B cell (primary cell): ENCODE measurements around the gene CACNA2D3. TPM values are rescaled to one million over a fixed set of nuclear protein-coding genes. Genes with fewer than 3 reads are reported as not detected.

Source experiments
- ATAC-seq: fragments of 200-7000 bp; cut with Tn5 transposase; one replicate; pipeline ENCODE4 v1.10.0; 2021; ENCODE audit warnings: low read depth, mild to moderate bottlenecking, moderate number of reproducible peaks, moderate library complexity
- CTCF ChIA-PET: fragments of 350-600 bp; sonication (Branson Sonifier 250); formaldehyde crosslinking; loops from one replicate; lab custom pipeline; 2021; ENCODE audit warnings: antibody characterized with exemption, inconsistent platforms; lab: Charles Lee
- POLR2A ChIA-PET: fragments of 350-600 bp; sonication (Branson Sonifier 250); formaldehyde crosslinking; loops from one replicate; lab custom pipeline; 2021; ENCODE audit warnings: antibody characterized with exemption; lab: Charles Lee
- DNase-seq: peaks from one replicate; pipeline ENCODE4 v3.0.0; 2013
- H2AFZ ChIP-seq: 2 replicates; pipeline ENCODE4 v1.6.1; 2012; ENCODE audit warnings: mild to moderate bottlenecking, low read depth, low read length; ENCODE audit not compliant: insufficient read depth, poor library complexity, severe bottlenecking
- H3K27ac ChIP-seq, 2 donors: 1 replicate in 1 of 2; 2 replicates in 1 of 2; pipeline ENCODE4 v1.5.1; 2012 to 2013; ENCODE audit warnings: low read length in 2 of 2, mild to moderate bottlenecking in 2 of 2, moderate library complexity in 1 of 2
- H3K27me3 ChIP-seq, 4 experiments: fragments of 200-600 bp in 1 of 4; sonication (generic) in 1 of 4; replicated peaks in 1 of 4; 1 replicate in 2 of 4; 2 replicates in 2 of 4; pipeline versions ENCODE4 v1.6.1 to v1.7.0; 2013 to 2016; ENCODE audit warnings: low read length in 3 of 4, mild to moderate bottlenecking in 2 of 4, mixed read lengths in 1 of 4, moderate library complexity in 1 of 4; ENCODE audit not compliant: insufficient read depth in 4 of 4, control insufficient read depth in 3 of 4; ENCODE audit errors: control extremely low read depth in 1 of 4
- H3K36me3 ChIP-seq, 2 experiments: replicated peaks in 1 of 2; 1 replicate in 1 of 2; 2 replicates in 1 of 2; pipeline versions ENCODE4 v1.6.1 to v1.7.1; 2013; ENCODE audit warnings: low read length in 1 of 2; ENCODE audit not compliant: insufficient read depth in 2 of 2, control insufficient read depth in 1 of 2; ENCODE audit errors: control extremely low read depth in 1 of 2, extremely low read depth in 1 of 2
- H3K4me1 ChIP-seq, 2 donors: fragments of 200-600 bp in 1 of 2; sonication (generic) in 1 of 2; 1 replicate in 1 of 2; 2 replicates in 1 of 2; pipeline versions ENCODE4 v1.5.1 to v1.6.1; 2013 to 2017; ENCODE audit warnings: low read length in 2 of 2; ENCODE audit not compliant: control insufficient read depth in 2 of 2, insufficient read depth in 2 of 2
- H3K4me2 ChIP-seq: replicated peaks from 2 replicates; pipeline ENCODE3; 2012; ENCODE audit warnings: mild to moderate bottlenecking, low read depth, low read length; ENCODE audit not compliant: poor library complexity, severe bottlenecking
- H3K4me3 ChIP-seq, 5 experiments: fragments of 200-600 bp in 1 of 5; sonication (generic) in 1 of 5; 1 replicate in 3 of 5; 2 replicates in 2 of 5; pipeline versions ENCODE4 v1.5.1 to v1.7.0; 2011 to 2016; ENCODE audit warnings: low read length in 4 of 5, mild to moderate bottlenecking in 4 of 5, low read depth in 2 of 5, control low read depth in 1 of 5, moderate library complexity in 1 of 5; ENCODE audit not compliant: insufficient read depth in 1 of 5; ENCODE audit errors: control extremely low read depth in 1 of 5, extremely low read depth in 1 of 5
- H3K79me2 ChIP-seq: fragments of 200-600 bp; sonication (generic); one replicate; pipeline ENCODE4 v1.6.0; 2016; ENCODE audit warnings: low read length; ENCODE audit not compliant: control insufficient read depth, insufficient read depth
- H3K9ac ChIP-seq: fragments of 200-600 bp; sonication (generic); 2 replicates; pipeline ENCODE4 v1.6.1; 2017; ENCODE audit warnings: mild to moderate bottlenecking, low read length, moderate library complexity
- H3K9me3 ChIP-seq, 3 donors: one replicate each; pipeline versions ENCODE4 v1.6.1 to v1.7.1; 2013; ENCODE audit warnings: low read length in 2 of 3; ENCODE audit not compliant: control insufficient read depth in 2 of 3, insufficient read depth in 1 of 3; ENCODE audit errors: control extremely low read depth in 1 of 3
- H4K20me1 ChIP-seq: 2 replicates; pipeline ENCODE4 v1.6.0; 2012; ENCODE audit warnings: mild to moderate bottlenecking, low read length; ENCODE audit not compliant: insufficient read depth, control insufficient read depth, poor library complexity, severe bottlenecking
- H3K27ac Mint-ChIP-seq: one replicate; pipeline ENCODE4 v1.8.0; 2021; ENCODE audit warnings: mixed read lengths
- H3K27me3 Mint-ChIP-seq: one replicate; pipeline ENCODE4 v1.8.0; 2021; ENCODE audit warnings: mixed read lengths
- H3K4me1 Mint-ChIP-seq: one replicate; pipeline ENCODE4 v1.8.0; 2021; ENCODE audit warnings: mixed read lengths
- H3K4me3 Mint-ChIP-seq: one replicate; pipeline ENCODE4 v1.8.0; 2021; ENCODE audit warnings: mixed read lengths
- H3K9me3 Mint-ChIP-seq: one replicate; pipeline ENCODE4 v1.8.0; 2022; ENCODE audit warnings: mixed read lengths; ENCODE audit not compliant: insufficient read depth
- EZH2 ChIP-seq: IDR thresholded peaks from 2 replicates; pipeline ENCODE4 v1.6.1; 2012; ENCODE audit warnings: borderline replicate concordance, low read depth, mild to moderate bottlenecking, moderate library complexity, low read length; ENCODE audit not compliant: insufficient read depth, poor library complexity, severe bottlenecking
- WGBS: methylation state at CpG from one replicate; pipeline ENCODE4 v1.1.5; 2013; ENCODE audit warnings: missing lambda C conversion rate; ENCODE audit not compliant: insufficient coverage; 5-methylcytosine and 5-hydroxymethylcytosine counted together
- intact Hi-C: fragments of 100-400 bp; cut with micrococcal nuclease; formaldehyde crosslinking; loops from one replicate; pipeline ENCODE4 v1.10.0; 2022
- polyA plus RNA-seq: library from polyadenylated mRNA; depleted of rRNA; stranded (reverse); fragments of >200 nt; gene quantifications from 2 replicates; pipeline ENCODE4 v1.2.3, GENCODE V29; 2012
- total RNA-seq, 2 donors: library from RNA; stranded (reverse); fragments of 120-200 nt in 1 of 2; gene quantifications; 1 replicate in 1 of 2; 2 replicates in 1 of 2; pipeline versions ENCODE4 v1.2.3 to v1.2.4, GENCODE V29; 2013 to 2022
- TF ChIP-seq, protein P1 (sequence below): fragments of 200-600 bp; IDR thresholded peaks from one replicate; pipeline ENCODE4 v1.8.0; 2022; ENCODE audit warnings: antibody characterized with exemption, mild to moderate bottlenecking

CACNA2D3 gene
- total and polyA plus RNA-seq, 2 donors (not counting 1 experiment from before 2014, with no cell fraction given) = not detected

DNA sequence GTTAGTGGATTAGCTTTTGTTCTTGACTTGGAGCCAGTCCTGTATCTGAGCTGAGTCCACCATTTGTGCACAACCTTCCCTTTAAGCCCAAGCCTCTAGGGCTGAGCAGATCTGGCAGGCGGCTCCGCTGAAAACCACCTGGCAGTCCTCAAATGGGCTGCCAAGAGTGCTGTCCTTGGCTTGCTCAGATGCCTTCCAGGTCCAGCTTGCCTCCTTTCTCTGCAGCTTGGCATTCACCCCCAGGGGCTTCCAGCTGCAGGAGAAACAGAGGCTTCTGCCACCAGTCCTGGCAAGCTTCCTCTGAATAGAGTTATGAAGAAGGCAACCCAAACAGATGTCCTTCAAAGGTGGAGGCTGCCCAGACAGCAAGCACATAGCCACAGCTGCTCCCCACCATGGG lies 708.8 kb downstream of the CACNA2D3 start:
- H3K27ac ChIP-seq = no peak overlapping the region
- no peaks in the 10 kb centered on the region for H3K79me2 ChIP-seq
- H3K4me1 ChIP-seq = no peaks in the 10 kb centered on the region
- no peaks in the 10 kb centered on the region for H3K36me3 ChIP-seq
- no peak overlapping the region for H3K9ac ChIP-seq
- no peak for DNase-seq
- intact Hi-C loops = no loop called here
- CTCF ChIA-PET = interaction anchor here (0.7 kb wide), 1 partner anchor 11 kb away, joined by 3 read pairs; no protein-coding TSS in a partner anchor
- no peak overlapping the region for H3K4me3 ChIP-seq
- Mint-ChIP-seq H3K4me1 (no peaks in the 10 kb centered on the region), H3K27me3 (no peaks in the 10 kb centered on the region), H3K27ac (no peak overlapping the region), H3K9me3 (no peaks in the 10 kb centered on the region), H3K4me3 (no peak overlapping the region)
- WGBS = 100% methylated on average over 2 of the region's 2 CpGs
- ATAC-seq = no peak
- no peaks in the 10 kb centered on the region for H4K20me1 ChIP-seq
- H2AFZ ChIP-seq = no peak overlapping the region
- H3K27me3 ChIP-seq = no peaks in the 10 kb centered on the region
- peaks cover 0 to 13% (median 9%) of the 10 kb centered on the region in 3 donors for H3K9me3 ChIP-seq
- POLR2A ChIA-PET = no interaction called here
- TF ChIP-seq EZH2 = no peak
- TF ChIP-seq, protein P1, sequence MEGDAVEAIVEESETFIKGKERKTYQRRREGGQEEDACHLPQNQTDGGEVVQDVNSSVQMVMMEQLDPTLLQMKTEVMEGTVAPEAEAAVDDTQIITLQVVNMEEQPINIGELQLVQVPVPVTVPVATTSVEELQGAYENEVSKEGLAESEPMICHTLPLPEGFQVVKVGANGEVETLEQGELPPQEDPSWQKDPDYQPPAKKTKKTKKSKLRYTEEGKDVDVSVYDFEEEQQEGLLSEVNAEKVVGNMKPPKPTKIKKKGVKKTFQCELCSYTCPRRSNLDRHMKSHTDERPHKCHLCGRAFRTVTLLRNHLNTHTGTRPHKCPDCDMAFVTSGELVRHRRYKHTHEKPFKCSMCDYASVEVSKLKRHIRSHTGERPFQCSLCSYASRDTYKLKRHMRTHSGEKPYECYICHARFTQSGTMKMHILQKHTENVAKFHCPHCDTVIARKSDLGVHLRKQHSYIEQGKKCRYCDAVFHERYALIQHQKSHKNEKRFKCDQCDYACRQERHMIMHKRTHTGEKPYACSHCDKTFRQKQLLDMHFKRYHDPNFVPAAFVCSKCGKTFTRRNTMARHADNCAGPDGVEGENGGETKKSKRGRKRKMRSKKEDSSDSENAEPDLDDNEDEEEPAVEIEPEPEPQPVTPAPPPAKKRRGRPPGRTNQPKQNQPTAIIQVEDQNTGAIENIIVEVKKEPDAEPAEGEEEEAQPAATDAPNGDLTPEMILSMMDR = no peak
- no peak overlapping the region for H3K4me2 ChIP-seq

- H3K4me1 ChIP-seq = no peaks in the 10 kb centered on the region
- no peak for TF ChIP-seq EZH2
- TF ChIP-seq, protein P1 = no peak
Observed at GRCh38 chr3:54832876-54833275, 710.5 kb downstream of the CACNA2D3 start.

More at GRCh38 chr3:54832876-54833275, 710.5 kb downstream of the CACNA2D3 start:
- H3K4me2 ChIP-seq = no peak overlapping the region
- H3K9me3 ChIP-seq = peaks cover 0 to 13% (median 9%) of the 10 kb centered on the region in 3 donors
- H3K36me3 ChIP-seq = no peaks in the 10 kb centered on the region
- ChIA-PET POLR2A (no interaction called here), CTCF (no interaction called here)
- no peak overlapping the region for H2AFZ ChIP-seq
- no peak overlapping the region for H3K4me3 Mint-ChIP-seq
- no peak overlapping the region for H3K27ac Mint-ChIP-seq
- H3K79me2 ChIP-seq = no peaks in the 10 kb centered on the region
- H3K4me1 Mint-ChIP-seq = no peaks in the 10 kb centered on the region
- H3K9me3 Mint-ChIP-seq = no peaks in the 10 kb centered on the region
- WGBS = 67% methylated on average over 1 of the region's 1 CpG
- no peak overlapping the region for H3K27ac ChIP-seq
- intact Hi-C loops = no loop called here
- no peaks in the 10 kb centered on the region for H4K20me1 ChIP-seq
- H3K27me3 Mint-ChIP-seq = no peaks in the 10 kb centered on the region
- H3K4me3 ChIP-seq = no peak overlapping the region
- no peaks in the 10 kb centered on the region for H3K27me3 ChIP-seq
- ATAC-seq (no peak), DNase-seq (no peak)
- no peak overlapping the region for H3K9ac ChIP-seq
